Measurements from ENCODE around the gene INTU.
"Not testable (repeated sequence)": the region's sequence is repeated elsewhere in the genome, so short reads cannot be mapped to it uniquely, and the experiment has no call there.

INTU gene

GRCh38 chr4:127648061-127648460, 15.3 kb downstream of the INTU start:
- no peak for DNase-seq

GRCh38 chr4:127655590-127655989, 22.8 kb downstream of the INTU start:
- DNase-seq: not testable (repeated sequence)

- DNase-seq: no peak
Observed at GRCh38 chr4:127656047-127656680, 23.4 kb downstream of the INTU start.

GRCh38 chr4:127660284-127660885, 27.6 kb downstream of the INTU start:
- DNase-seq: no peak

- DNase-seq: no peak
Observed at GRCh38 chr4:127667116-127667515, 34.4 kb downstream of the INTU start.

- DNase-seq: no peak
Observed at GRCh38 chr4:127667772-127668171, 35.0 kb downstream of the INTU start.

- DNase-seq: no peak
Observed at GRCh38 chr4:127668770-127669169, 36.0 kb downstream of the INTU start.

GRCh38 chr4:127669691-127670090, 36.9 kb downstream of the INTU start:
- DNase-seq: no peak

GRCh38 chr4:127672111-127672510, 39.4 kb downstream of the INTU start:
- no peak for DNase-seq

GRCh38 chr4:127685292-127685691, 52.5 kb downstream of the INTU start:
- DNase-seq: peak; percentile 7 to 18

DNA sequence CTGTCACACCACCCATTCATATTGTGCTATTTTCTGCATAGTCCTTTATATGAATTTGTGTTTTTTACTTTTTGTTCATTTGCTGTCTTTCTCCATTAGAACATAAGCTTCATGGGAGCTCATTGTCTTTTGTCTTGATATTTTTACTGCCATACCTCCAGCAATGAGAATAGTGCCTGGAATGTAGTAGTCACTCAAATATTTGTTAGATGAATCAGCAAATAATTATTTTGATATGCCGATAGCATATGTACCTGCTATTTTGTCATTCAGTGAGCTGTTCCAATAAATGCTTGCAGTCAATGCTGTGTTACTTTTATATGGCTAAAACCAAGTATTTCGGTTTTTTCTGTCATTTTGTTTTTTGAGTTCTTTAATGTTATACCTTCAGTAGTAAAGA, 53.9 kb downstream of the INTU start:
- no peak for DNase-seq

- DNase-seq: no peak
Observed at GRCh38 chr4:127687580-127687979, 54.8 kb downstream of the INTU start.

DNA sequence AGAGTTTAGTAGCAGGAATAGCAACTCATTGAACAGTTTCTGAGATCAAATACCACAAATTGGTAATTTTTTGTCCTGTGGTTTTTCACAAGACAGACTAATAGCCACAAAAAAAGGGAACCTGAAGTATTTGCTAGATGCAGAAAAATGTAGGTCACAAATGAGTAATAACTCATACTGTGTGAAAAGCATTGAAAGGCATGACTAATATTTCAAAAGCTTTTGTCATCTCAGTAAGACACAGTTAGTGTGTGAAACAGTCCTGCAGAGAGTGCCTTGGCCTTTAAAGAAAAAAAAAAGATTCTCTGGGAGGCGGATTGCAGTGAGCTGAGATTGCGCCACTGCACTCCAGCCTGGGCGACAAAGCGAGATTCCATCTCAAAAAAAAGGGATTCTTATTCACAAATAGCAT, 66.0 kb downstream of the INTU start:
- peak; percentile 79 to 95 for DNase-seq

GRCh38 chr4:127708985-127709384, 76.2 kb downstream of the INTU start:
- no peak for DNase-seq

DNA sequence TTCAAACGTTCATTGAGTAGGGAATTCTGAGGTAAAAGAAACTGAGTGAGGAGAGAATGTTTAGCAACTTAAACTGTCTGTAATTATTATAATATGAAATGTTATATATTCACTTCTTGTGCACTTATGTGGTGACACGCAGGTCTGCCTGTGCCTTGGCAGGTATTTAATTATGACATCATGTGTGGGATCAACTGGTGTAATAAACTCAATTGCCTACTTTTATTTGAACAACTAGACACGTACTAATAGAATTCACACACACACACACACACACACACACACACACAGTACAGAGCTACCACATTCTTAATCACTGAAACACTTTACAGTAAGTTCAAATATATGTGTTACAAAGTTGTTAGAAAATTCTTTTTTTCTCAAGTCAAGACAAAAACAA, 76.7 kb downstream of the INTU start:
- DNase-seq: no peak

GRCh38 chr4:127730142-127730913, 97.6 kb downstream of the INTU start, which contains the start of gene SLC25A31:
SLC25A31 (plus strand) TSS chr4:127730400; CDS start chr4:127730546, 146 bp downstream.
- no peak for DNase-seq

DNA sequence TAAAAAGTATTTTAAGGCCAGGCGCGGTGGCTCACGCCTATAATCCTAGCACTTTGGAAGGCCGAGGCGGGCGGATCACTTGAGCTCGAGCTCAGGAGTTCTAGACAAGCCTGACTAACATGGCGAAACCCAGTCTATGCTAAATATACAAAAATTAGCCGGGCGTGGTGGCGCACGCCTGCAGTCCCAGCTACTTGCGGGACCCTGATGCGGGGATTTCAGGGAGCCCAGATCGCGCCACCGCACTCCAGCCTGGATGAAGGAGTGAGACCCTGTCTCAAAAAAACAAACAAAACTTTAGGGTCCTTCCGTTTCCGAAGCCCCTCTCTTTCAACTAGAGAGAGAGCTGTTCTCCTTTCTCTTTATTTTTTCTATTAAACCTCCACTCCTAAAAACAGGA, 98.6 kb downstream of the INTU start:
- DNase-seq: no peak

DNA sequence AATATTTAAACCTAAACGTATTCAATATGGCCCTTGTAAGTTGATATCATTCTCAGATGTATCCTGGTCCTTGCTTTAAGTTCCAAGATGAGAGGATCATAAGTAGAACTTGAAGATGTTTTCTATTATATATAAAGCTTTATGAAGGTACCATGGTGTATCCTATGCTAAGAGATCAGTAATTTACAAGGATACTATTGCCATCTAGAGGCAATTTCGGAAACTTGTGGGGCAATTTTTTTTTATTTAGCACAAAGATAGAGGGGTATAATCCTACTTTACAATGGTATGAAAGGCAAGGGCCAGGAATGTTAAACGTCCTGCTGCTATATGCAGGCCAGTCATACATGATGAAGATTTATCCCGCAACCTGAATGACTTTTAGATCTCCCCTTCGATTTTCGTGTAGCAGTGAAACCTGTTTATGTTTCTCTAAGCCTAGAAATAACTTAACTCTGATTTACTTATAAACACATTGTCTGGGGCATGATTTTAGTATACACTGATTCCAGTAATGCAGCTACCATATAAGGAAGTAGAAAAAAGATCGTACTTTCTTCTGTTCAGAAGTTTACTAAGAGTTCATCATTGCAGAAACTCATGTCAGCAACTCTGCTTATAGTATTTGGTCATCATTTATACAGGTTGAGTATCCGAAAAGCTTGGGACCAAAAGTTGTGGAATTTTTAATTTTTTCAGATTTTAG, 100.0 kb downstream of the INTU start:
- DNase-seq: peak; percentile 37 to 78

DNA sequence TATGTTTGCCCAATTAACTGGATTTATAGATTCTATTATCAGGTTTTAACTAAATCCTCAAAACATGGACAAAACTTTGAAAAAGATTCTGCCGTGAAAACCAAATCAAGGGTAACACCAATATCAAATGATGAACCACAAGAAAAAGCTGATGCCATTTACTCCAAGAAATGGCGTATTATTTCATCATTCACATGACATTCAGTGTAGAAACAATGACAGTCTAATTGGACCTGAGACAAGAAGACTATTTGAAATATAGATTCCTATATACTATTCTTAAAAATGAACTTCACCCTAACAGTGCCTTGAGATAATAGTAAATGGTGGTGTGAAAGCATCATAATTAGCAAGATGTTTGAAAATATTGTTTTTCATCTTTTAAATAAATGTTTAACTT, 102.2 kb downstream of the INTU start:
- DNase-seq: no peak

DNA sequence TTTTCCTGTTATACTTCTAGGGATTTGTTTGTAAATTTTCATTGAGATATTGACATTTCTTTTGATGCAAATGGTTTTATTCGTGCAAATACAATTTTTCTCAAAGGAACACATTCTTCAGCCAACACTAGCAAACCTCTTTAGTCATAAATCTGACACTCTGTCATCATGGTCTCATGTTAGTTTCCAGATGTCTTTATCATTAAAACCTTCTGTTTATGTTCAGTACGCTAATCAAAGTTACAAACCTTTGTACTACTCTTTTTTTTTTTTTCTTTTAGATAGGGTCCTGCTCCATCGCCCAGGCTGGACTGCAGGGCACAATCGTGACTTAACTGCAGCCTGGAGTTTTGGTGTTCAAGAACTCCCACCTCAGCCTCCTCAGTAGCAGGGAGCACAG, 104.5 kb downstream of the INTU start:
- no peak for DNase-seq

DNA sequence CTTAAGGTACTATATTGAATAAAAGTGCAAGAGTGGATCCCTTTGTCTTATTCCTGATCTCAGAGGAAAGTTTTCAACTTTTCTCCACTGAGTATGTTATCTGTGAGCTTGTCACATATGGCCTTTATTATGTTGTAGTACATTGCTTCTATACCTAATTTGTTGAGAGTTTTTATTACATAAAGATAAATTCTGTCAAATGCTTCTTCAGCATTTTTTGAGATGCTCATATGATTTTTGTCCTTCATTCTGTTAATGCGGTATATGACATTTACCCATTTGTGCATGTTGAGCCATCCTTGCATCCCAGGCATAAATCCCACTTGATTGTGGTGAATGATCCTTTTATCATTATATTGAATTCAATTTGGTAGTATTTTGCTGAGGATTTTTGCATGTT, 108.5 kb downstream of the INTU start:
- no peak for DNase-seq

GRCh38 chr4:127747883-127748282, 115.1 kb downstream of the INTU start:
- no peak for DNase-seq

DNA sequence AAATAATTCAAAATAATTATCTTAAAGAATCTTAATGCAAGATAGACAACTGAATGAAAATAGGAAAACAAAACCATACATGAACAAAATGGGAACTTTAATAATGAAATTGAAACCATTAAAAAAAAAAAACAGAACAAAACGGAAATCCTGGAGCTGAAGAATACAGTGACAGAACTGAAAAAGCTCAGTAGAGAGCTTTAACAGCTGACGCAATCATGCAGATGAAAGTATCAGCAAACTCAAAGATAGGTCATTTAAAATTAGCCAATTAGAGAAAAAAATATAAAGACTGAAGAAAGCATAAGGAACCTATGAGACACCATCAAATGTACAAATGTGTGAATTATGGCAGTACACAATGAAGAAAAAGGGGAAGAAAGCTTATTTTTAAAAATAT, 116.2 kb downstream of the INTU start:
- DNase-seq: no peak

DNA sequence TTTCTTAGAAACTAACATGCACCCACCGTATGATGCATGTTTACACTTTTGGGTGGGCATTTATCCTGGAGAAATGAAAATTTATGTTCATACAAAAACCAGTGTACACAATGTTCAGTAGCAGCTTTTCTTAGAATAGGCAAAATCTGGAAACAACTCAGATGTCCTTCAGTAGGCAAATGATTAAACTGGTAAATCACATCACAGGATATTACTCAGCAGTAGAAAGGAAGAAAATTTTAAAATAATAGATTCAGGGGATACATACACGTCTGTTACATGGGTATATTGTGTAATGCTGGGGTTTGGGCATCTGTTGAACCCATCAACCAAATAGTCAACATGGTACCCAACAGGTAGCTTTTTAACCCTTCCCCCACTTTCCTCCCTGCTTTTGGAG, 124.1 kb downstream of the INTU start:
- DNase-seq: no peak

Measured in inflammatory macrophage treated with lipopolysaccharide for 1 hour (primary cell).